GM18502 (cell line): Measurements from ENCODE around the gene LIPH.
"Not testable (repeated sequence)": the region's sequence is repeated elsewhere in the genome, so short reads cannot be mapped to it uniquely, and the experiment has no call there.

Experiments
- ATAC-seq: cut with Tn5 transposase; IDR thresholded peaks from one replicate; pipeline ENCODE4 v1.9.1; 2021; ENCODE audit warnings: mild to moderate bottlenecking; ENCODE audit not compliant: unreplicated experiment, poor library complexity

The LIPH gene

GRCh38 chr3:185490241-185490640 is 62.1 kb downstream of the LIPH start:
- ATAC-seq, result no peak

- no peak for ATAC-seq
Measured at GRCh38 chr3:185489462-185489861, 62.9 kb downstream of the LIPH start.

GRCh38 chr3:185488465-185488864 is 63.9 kb downstream of the LIPH start:
- ATAC-seq, result no peak

GRCh38 chr3:185486394-185486793 is 66.0 kb downstream of the LIPH start:
- ATAC-seq, result no peak

GRCh38 chr3:185484296-185484695 is 68.1 kb downstream of the LIPH start:
- no peak for ATAC-seq

GRCh38 chr3:185479373-185479945 is 72.9 kb downstream of the LIPH start:
- ATAC-seq, result no peak

- ATAC-seq, result no peak
Measured at GRCh38 chr3:185477316-185477715, 75.1 kb downstream of the LIPH start.

- ATAC-seq, result not testable (repeated sequence)
Measured at GRCh38 chr3:185474922-185475321, 77.5 kb downstream of the LIPH start.

GRCh38 chr3:185473290-185473815 is 79.0 kb downstream of the LIPH start:
- no peak for ATAC-seq

- no peak for ATAC-seq
Measured at GRCh38 chr3:185470323-185470722, 82.1 kb downstream of the LIPH start.

- no peak for ATAC-seq
Measured at GRCh38 chr3:185469542-185469941, 82.8 kb downstream of the LIPH start.

GRCh38 chr3:185466123-185466522 is 86.3 kb downstream of the LIPH start:
- not testable (repeated sequence) for ATAC-seq

GRCh38 chr3:185465471-185465870 is 86.9 kb downstream of the LIPH start:
- no peak for ATAC-seq

- ATAC-seq, result no peak
Measured at GRCh38 chr3:185460719-185461350, 91.6 kb downstream of the LIPH start.

- no peak for ATAC-seq
Measured at GRCh38 chr3:185460309-185460708, 92.1 kb downstream of the LIPH start.

GRCh38 chr3:185457376-185457775 is 95.0 kb downstream of the LIPH start:
- ATAC-seq, result no peak
